Activated B cell treated with CpG ODN at 0.5 μM for 24 hours (primary cell): Measurements from ENCODE around the gene DNAJC12. TPM values are rescaled to one million over a fixed set of nuclear protein-coding genes. Genes with fewer than 3 reads are reported as not detected.
"Not testable (repeated sequence)": the region's sequence is repeated elsewhere in the genome, so short reads cannot be mapped to it uniquely, and the experiment has no call there.

Source experiments
- ATAC-seq: fragments of 200-7000 bp; cut with Tn5 transposase; one replicate; pipeline ENCODE4 v1.10.0; 2021; ENCODE audit warnings: low read depth, mild to moderate bottlenecking, moderate library complexity
- CTCF ChIA-PET: fragments of 350-600 bp; sonication (Branson Sonifier 250); formaldehyde crosslinking; loops from one replicate; lab custom pipeline; 2021; ENCODE audit warnings: antibody characterized with exemption; lab: Charles Lee
- POLR2A ChIA-PET: fragments of 350-600 bp; sonication (Branson Sonifier 250); formaldehyde crosslinking; loops from one replicate; lab custom pipeline; 2021; ENCODE audit warnings: antibody characterized with exemption; lab: Charles Lee
- DNase-seq: peaks from one replicate; pipeline ENCODE4 v3.0.0; 2022
- H3K27ac Mint-ChIP-seq: one replicate; pipeline ENCODE4 v1.8.0; 2020; ENCODE audit warnings: mixed read lengths
- H3K27me3 Mint-ChIP-seq: one replicate; pipeline ENCODE4 v1.8.0; 2021; ENCODE audit warnings: mixed read lengths
- H3K36me3 Mint-ChIP-seq: one replicate; pipeline ENCODE4 v1.8.0; 2021; ENCODE audit warnings: low read depth, mixed read lengths
- H3K4me1 Mint-ChIP-seq: one replicate; pipeline ENCODE4 v1.8.0; 2021; ENCODE audit warnings: mixed read lengths
- H3K4me3 Mint-ChIP-seq: one replicate; pipeline ENCODE4 v1.8.0; 2020; ENCODE audit warnings: mild to moderate bottlenecking, mixed read lengths
- H3K9me3 Mint-ChIP-seq: one replicate; pipeline ENCODE4 v1.8.0; 2020; ENCODE audit warnings: mixed read lengths
- intact Hi-C: fragments of 100-400 bp; cut with micrococcal nuclease; formaldehyde crosslinking; loops from one replicate; pipeline ENCODE4 v1.15.1; 2024
- total RNA-seq: library from RNA; stranded (reverse); gene quantifications from 2 replicates; pipeline ENCODE4 v1.2.3, GENCODE V29; 2022
- TF ChIP-seq, protein P1 (sequence below): fragments of 200-600 bp; IDR thresholded peaks from one replicate; pipeline ENCODE4 v1.8.0; 2022; ENCODE audit warnings: antibody characterized with exemption, mild to moderate bottlenecking

DNAJC12 gene
- total RNA-seq, 1 donor from 2014 or later, result 0.31 TPM

DNA sequence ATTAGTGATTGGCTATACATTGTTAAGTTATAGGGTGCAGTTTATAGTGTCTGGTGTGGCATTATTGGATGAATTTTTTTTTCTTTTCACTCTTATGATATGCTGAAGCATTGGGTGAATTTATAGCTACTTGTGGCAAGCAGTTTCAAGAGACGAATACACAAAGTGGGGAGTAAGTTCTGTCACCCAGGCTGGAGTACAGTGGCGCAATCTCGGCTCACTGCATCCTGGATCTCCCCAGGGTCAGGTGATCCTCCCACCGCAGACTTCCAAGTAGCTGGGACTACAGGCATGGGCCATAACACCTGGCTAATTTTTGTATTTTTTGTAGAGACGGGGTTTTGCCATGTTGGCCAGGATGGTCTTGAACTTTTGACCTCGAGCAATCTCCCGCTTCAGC, 40.1 kb upstream of the DNAJC12 start:
- Mint-ChIP-seq H3K9me3 (no peaks in the 10 kb centered on the region), H3K27ac (no peak overlapping the region), H3K4me1 (no peaks in the 10 kb centered on the region), H3K4me3 (no peak overlapping the region), H3K36me3 (no peaks in the 10 kb centered on the region), H3K27me3 (no peaks in the 10 kb centered on the region)
- POLR2A ChIA-PET, result no interaction called here
- ATAC-seq (no peak), DNase-seq (no peak)
- TF ChIP-seq, protein P1, sequence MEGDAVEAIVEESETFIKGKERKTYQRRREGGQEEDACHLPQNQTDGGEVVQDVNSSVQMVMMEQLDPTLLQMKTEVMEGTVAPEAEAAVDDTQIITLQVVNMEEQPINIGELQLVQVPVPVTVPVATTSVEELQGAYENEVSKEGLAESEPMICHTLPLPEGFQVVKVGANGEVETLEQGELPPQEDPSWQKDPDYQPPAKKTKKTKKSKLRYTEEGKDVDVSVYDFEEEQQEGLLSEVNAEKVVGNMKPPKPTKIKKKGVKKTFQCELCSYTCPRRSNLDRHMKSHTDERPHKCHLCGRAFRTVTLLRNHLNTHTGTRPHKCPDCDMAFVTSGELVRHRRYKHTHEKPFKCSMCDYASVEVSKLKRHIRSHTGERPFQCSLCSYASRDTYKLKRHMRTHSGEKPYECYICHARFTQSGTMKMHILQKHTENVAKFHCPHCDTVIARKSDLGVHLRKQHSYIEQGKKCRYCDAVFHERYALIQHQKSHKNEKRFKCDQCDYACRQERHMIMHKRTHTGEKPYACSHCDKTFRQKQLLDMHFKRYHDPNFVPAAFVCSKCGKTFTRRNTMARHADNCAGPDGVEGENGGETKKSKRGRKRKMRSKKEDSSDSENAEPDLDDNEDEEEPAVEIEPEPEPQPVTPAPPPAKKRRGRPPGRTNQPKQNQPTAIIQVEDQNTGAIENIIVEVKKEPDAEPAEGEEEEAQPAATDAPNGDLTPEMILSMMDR, result no peak
- CTCF ChIA-PET, result interaction anchor here (1.0 kb wide), 1 partner anchor 280 kb away, joined by 3 read pairs; no protein-coding TSS in a partner anchor
- intact Hi-C loops, result no loop called here

GRCh38 chr10:67877421-67877820, 39.4 kb upstream of the DNAJC12 start:
- H3K9me3 Mint-ChIP-seq, H3K36me3 Mint-ChIP-seq, ATAC-seq, H3K4me3 Mint-ChIP-seq, intact Hi-C loops, H3K27ac Mint-ChIP-seq, POLR2A ChIA-PET, H3K4me1 Mint-ChIP-seq, DNase-seq, H3K27me3 Mint-ChIP-seq: not testable (repeated sequence)
- CTCF ChIA-PET, result interaction anchor here (1.0 kb wide), 1 partner anchor 281 kb away, joined by 3 read pairs; no protein-coding TSS in a partner anchor

DNA sequence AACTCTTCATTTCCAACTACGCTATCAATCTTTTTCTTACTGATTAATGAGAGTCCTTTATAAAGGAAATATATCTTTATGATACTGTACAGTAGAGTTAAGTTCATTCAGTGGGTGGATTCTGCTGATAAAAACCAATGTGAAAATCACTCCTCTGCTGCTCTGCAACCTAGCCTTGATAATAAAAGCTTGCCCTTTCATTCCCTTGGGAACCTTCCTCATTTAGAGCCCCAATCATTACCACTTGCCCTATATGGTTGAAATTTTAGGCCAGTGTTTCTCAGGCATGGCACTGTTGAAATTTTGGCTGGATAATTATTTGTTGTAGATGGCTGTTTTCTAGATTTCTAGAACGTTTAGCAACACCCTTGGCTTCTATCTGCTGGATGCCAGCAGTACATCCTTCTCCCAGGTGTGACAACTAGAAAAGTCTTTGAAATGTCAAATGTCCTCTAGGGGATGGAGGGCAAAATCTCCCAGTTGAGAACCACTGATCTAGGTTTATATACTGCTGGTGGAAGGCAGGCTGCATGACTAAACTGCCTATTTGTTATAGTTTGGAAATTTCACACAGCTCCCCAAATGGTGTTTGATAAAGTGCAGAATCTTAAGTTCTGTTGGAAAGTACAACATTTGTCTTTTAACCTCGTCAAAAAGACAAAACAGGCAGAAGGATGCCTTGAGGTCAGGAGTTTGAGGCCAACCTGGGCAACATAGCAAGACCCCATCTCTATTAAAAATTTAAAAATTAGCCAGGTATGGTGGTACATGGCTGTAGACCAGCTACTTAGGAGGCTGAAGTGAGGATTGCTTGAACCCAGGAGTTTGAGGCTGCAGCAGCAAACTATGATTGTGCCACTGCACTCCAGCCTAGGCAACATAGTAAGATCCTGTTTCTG, 37.6 kb upstream of the DNAJC12 start:
- H3K27ac Mint-ChIP-seq, result no peak overlapping the region
- POLR2A ChIA-PET, result interaction anchor here (0.6 to 1.6 kb wide), 2 partner anchors 8 to 14 kb away, joined by 5 to 6 read pairs; partner anchors contain the start of gene SIRT1

GRCh38 chr10:67869996-67870395, 32.0 kb upstream of the DNAJC12 start:
- Mint-ChIP-seq H3K27me3 (no peaks in the 10 kb centered on the region), H3K9me3 (no peaks in the 10 kb centered on the region)
- CTCF ChIA-PET, result no interaction called here

More for the DNA sequence above, 37.6 kb upstream of the DNAJC12 start:
- ATAC-seq (no peak), DNase-seq (no peak)
- H3K9me3 Mint-ChIP-seq, result no peaks in the 10 kb centered on the region
- H3K4me1 Mint-ChIP-seq, result no peaks in the 10 kb centered on the region
- no peak overlapping the region for H3K4me3 Mint-ChIP-seq
- intact Hi-C loops, result no loop called here
- H3K27me3 Mint-ChIP-seq, result no peaks in the 10 kb centered on the region
- TF ChIP-seq, protein P1, result no peak
- CTCF ChIA-PET, result no interaction called here
- H3K36me3 Mint-ChIP-seq, result no peaks in the 10 kb centered on the region

GRCh38 chr10:67868132-67868531, 30.1 kb upstream of the DNAJC12 start:
- ChIA-PET CTCF (interaction anchor here (1.3 kb wide), 1 partner anchor 13 kb away, joined by 4 read pairs; no protein-coding TSS in a partner anchor), POLR2A (interaction anchor here (0.6 to 0.9 kb wide), 4 partner anchors 16 to 281 kb away, joined by 3 to 5 read pairs (median 4); partner anchors contain the start of gene SIRT1)
- intact Hi-C loops, result no loop called here
- DNase-seq (no peak), ATAC-seq (no peak)
- Mint-ChIP-seq H3K27me3 (no peaks in the 10 kb centered on the region), H3K36me3 (no peaks in the 10 kb centered on the region), H3K27ac (no peak overlapping the region), H3K4me3 (no peak overlapping the region), H3K4me1 (peaks cover 18% of the 10 kb centered on the region), H3K9me3 (no peaks in the 10 kb centered on the region)
- TF ChIP-seq, protein P1, result no peak

More at GRCh38 chr10:67869996-67870395, 32.0 kb upstream of the DNAJC12 start:
- ATAC-seq, result no peak
- intact Hi-C loops, result no loop called here
- Mint-ChIP-seq H3K4me3 (no peak overlapping the region), H3K36me3 (no peaks in the 10 kb centered on the region), H3K4me1 (peaks cover 3% of the 10 kb centered on the region), H3K27ac (no peak overlapping the region)
- TF ChIP-seq, protein P1, result no peak
- POLR2A ChIA-PET, result no interaction called here
- DNase-seq, result no peak
